ENCODE measurements around the gene TNS3. TPM values are rescaled to one million over a fixed set of nuclear protein-coding genes. Genes with fewer than 3 reads are reported as not detected.

TNS3 gene
- total and polyA plus RNA-seq, 2 of the 13 experiments (the other 11 are each of a cell fraction or from before 2014, with no cell fraction given), result 52.9 to 55.7 TPM

GRCh38 chr7:47474211-47474936 lies 107.5 kb downstream of the TNS3 start (continued):
- TF ChIP-seq, protein P1, sequence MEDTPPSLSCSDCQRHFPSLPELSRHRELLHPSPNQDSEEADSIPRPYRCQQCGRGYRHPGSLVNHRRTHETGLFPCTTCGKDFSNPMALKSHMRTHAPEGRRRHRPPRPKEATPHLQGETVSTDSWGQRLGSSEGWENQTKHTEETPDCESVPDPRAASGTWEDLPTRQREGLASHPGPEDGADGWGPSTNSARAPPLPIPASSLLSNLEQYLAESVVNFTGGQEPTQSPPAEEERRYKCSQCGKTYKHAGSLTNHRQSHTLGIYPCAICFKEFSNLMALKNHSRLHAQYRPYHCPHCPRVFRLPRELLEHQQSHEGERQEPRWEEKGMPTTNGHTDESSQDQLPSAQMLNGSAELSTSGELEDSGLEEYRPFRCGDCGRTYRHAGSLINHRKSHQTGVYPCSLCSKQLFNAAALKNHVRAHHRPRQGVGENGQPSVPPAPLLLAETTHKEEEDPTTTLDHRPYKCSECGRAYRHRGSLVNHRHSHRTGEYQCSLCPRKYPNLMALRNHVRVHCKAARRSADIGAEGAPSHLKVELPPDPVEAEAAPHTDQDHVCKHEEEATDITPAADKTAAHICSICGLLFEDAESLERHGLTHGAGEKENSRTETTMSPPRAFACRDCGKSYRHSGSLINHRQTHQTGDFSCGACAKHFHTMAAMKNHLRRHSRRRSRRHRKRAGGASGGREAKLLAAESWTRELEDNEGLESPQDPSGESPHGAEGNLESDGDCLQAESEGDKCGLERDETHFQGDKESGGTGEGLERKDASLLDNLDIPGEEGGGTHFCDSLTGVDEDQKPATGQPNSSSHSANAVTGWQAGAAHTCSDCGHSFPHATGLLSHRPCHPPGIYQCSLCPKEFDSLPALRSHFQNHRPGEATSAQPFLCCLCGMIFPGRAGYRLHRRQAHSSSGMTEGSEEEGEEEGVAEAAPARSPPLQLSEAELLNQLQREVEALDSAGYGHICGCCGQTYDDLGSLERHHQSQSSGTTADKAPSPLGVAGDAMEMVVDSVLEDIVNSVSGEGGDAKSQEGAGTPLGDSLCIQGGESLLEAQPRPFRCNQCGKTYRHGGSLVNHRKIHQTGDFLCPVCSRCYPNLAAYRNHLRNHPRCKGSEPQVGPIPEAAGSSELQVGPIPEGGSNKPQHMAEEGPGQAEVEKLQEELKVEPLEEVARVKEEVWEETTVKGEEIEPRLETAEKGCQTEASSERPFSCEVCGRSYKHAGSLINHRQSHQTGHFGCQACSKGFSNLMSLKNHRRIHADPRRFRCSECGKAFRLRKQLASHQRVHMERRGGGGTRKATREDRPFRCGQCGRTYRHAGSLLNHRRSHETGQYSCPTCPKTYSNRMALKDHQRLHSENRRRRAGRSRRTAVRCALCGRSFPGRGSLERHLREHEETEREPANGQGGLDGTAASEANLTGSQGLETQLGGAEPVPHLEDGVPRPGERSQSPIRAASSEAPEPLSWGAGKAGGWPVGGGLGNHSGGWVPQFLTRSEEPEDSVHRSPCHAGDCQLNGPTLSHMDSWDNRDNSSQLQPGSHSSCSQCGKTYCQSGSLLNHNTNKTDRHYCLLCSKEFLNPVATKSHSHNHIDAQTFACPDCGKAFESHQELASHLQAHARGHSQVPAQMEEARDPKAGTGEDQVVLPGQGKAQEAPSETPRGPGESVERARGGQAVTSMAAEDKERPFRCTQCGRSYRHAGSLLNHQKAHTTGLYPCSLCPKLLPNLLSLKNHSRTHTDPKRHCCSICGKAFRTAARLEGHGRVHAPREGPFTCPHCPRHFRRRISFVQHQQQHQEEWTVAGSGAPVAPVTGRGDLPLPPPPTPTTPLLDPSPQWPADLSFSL (CRISPR knock-in tag; IDR thresholded peaks at IDR 0.05), result 0 out of 2 replicates have a peak, but pooled peaks have one; percentile 95
- peak; percentile 51; the same call in 1 of the 2 replicates for TF ChIP-seq ZKSCAN5 (CRISPR knock-in tag; IDR thresholded peaks at IDR 0.05)
- no peak for TF ChIP-seq ZNF296 (CRISPR knock-in tag; conservative IDR thresholded peaks at IDR 0.05)
- no peak for TF ChIP-seq ARID3A (IDR thresholded peaks at IDR 0.05; ENCODE audit: low read depth, low read length)
- TF ChIP-seq PAF1 (CRISPR knock-in tag; IDR thresholded peaks at IDR 0.05), result 0 out of 2 replicates have a peak, but pooled peaks have one; percentile 41
- TF ChIP-seq ZNF766 (CRISPR knock-in tag; IDR thresholded peaks at IDR 0.05; ENCODE audit: borderline replicate concordance), result no peak
- peak; percentile 16 for TF ChIP-seq TEAD3 (CRISPR knock-in tag; optimal IDR thresholded peaks at IDR 0.05; ENCODE audit: borderline replicate concordance)
- TF ChIP-seq ZNF556 (CRISPR knock-in tag; IDR thresholded peaks at IDR 0.05; ENCODE audit: borderline replicate concordance), result no peak
- no peak for TF ChIP-seq ZBTB20 (CRISPR knock-in tag; IDR thresholded peaks at IDR 0.05; ENCODE audit: borderline replicate concordance, low read depth)
- TF ChIP-seq ESRRA (CRISPR knock-in tag; IDR thresholded peaks at IDR 0.05; ENCODE audit: low read depth), result no peak
- TF ChIP-seq NR1H2 (CRISPR knock-in tag; IDR thresholded peaks at IDR 0.05; ENCODE audit: borderline replicate concordance, low read depth), result no peak
- TF ChIP-seq, protein P2, sequence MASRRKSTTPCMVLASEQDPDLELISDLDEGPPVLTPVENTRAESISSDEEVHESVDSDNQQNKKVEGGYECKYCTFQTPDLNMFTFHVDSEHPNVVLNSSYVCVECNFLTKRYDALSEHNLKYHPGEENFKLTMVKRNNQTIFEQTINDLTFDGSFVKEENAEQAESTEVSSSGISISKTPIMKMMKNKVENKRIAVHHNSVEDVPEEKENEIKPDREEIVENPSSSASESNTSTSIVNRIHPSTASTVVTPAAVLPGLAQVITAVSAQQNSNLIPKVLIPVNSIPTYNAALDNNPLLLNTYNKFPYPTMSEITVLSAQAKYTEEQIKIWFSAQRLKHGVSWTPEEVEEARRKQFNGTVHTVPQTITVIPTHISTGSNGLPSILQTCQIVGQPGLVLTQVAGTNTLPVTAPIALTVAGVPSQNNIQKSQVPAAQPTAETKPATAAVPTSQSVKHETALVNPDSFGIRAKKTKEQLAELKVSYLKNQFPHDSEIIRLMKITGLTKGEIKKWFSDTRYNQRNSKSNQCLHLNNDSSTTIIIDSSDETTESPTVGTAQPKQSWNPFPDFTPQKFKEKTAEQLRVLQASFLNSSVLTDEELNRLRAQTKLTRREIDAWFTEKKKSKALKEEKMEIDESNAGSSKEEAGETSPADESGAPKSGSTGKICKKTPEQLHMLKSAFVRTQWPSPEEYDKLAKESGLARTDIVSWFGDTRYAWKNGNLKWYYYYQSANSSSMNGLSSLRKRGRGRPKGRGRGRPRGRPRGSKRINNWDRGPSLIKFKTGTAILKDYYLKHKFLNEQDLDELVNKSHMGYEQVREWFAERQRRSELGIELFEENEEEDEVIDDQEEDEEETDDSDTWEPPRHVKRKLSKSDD (CRISPR knock-in tag; IDR thresholded peaks at IDR 0.05; ENCODE audit: low read depth), result 0 out of 2 replicates have a peak, but pooled peaks have one; percentile 1
- no peak for TF ChIP-seq ZNF564 (CRISPR knock-in tag; IDR thresholded peaks at IDR 0.05)
- TF ChIP-seq ARNT (IDR thresholded peaks at IDR 0.05), result no peak; the same call in 1 of the 2 replicates
- TF ChIP-seq ZNF776 (CRISPR knock-in tag; IDR thresholded peaks at IDR 0.05), result no peak
- TF ChIP-seq FOXK2 (IDR thresholded peaks at IDR 0.05), result 0 out of 2 replicates have a peak, but pooled peaks have one; percentile 4
- 0 out of 2 replicates have a peak, but pooled peaks have one; percentile 23 for TF ChIP-seq SIN3B (IDR thresholded peaks at IDR 0.05; ENCODE audit: low read length)
- TF ChIP-seq PLRG1 (conservative IDR thresholded peaks at IDR 0.05), result peak; percentile 74; the same call in 1 of the 2 replicates
- no peak for TF ChIP-seq ZNF124 (CRISPR knock-in tag; IDR thresholded peaks at IDR 0.05)
- TF ChIP-seq MAFF (IDR thresholded peaks at IDR 0.05; ENCODE audit: low read depth, low read length), result no peak

All from HepG2 (cell line).